Gastroesophageal sphincter (tissue), 4 donors: ENCODE results near the gene SAP30L. TPM values are rescaled to one million over a fixed set of nuclear protein-coding genes. Genes with fewer than 3 reads are reported as not detected.

Experiments
- ATAC-seq: fragments of 150-250 bp; one replicate; pipeline ENCODE4 v1.9.1; 2016; ENCODE audit warnings: mild to moderate bottlenecking, moderate library complexity
- H3K27ac ChIP-seq, 4 donors: fragments of 200-600 bp; sonication (generic) in 3 of 4; 1 replicate in 3 of 4; 2 replicates in 1 of 4; pipeline ENCODE4 v1.5.1; 2016 to 2019
- H3K27me3 ChIP-seq: fragments of 200-600 bp; sonication (generic); one replicate; pipeline ENCODE4 v1.5.1; 2019
- H3K36me3 ChIP-seq, 2 donors: fragments of 200-600 bp; sonication (generic); one replicate each; pipeline ENCODE4 v1.5.1; 2019; ENCODE audit warnings: control low read depth in 1 of 2
- H3K4me1 ChIP-seq, 3 donors: fragments of 200-600 bp; sonication (generic); 1 replicate in 2 of 3; 2 replicates in 1 of 3; pipeline ENCODE4 v1.5.1; 2016 to 2019; ENCODE audit warnings: control low read depth in 2 of 3
- H3K4me3 ChIP-seq, 2 donors: fragments of 200-600 bp; sonication (generic); one replicate each; pipeline ENCODE4 v1.5.1; 2019; ENCODE audit warnings: mild to moderate bottlenecking in 1 of 2, moderate library complexity in 1 of 2
- H3K9me3 ChIP-seq, 3 donors: fragments of 200-600 bp; sonication (generic); one replicate each; pipeline ENCODE4 v1.5.1; 2017 to 2019; ENCODE audit warnings: control low read depth in 2 of 3
- CTCF ChIP-seq, 4 experiments: fragments of 200-600 bp in 2 of 4; fragments of 450-650 bp in 2 of 4; sonication (generic) in 1 of 4; IDR thresholded peaks; one replicate each; pipeline ENCODE4 v1.5.1; 2017 to 2019; ENCODE audit warnings: antibody characterized with exemption in 4 of 4, mild to moderate bottlenecking in 2 of 4, moderate library complexity in 2 of 4
- EP300 ChIP-seq: sonication (generic); formaldehyde crosslinking; IDR thresholded peaks from one replicate; pipeline ENCODE4 v1.6.1; 2017; ENCODE audit warnings: antibody characterized with exemption, mild to moderate bottlenecking
- POLR2A ChIP-seq, 2 donors: fragments of 450-650 bp; IDR thresholded peaks; one replicate each; pipeline ENCODE4 v1.6.1; 2017; ENCODE audit warnings: antibody characterized with exemption in 2 of 2, mild to moderate bottlenecking in 2 of 2, moderate library complexity in 1 of 2
- POLR2AphosphoS5 ChIP-seq: sonication (generic); formaldehyde crosslinking; IDR thresholded peaks from one replicate; pipeline ENCODE4 v1.6.1; 2017; ENCODE audit warnings: antibody characterized with exemption
- WGBS, 2 donors: methylation state at CpG; one replicate each; pipeline ENCODE4 v1.1.5; 2018; ENCODE audit warnings: low coverage in 1 of 2; 5-methylcytosine and 5-hydroxymethylcytosine counted together
- total RNA-seq, 4 donors: library from RNA; depleted of rRNA; stranded (reverse); fragments of >200 nt; gene quantifications; one replicate each; pipeline ENCODE4 v1.1.0, GENCODE V29; 2016

The SAP30L gene
- total RNA-seq, 4 donors from 2014 or later, result 37.4 to 88.3 (median 68.8) TPM

GRCh38 chr5:154440540-154440939 lies 5.3 kb upstream of the SAP30L start:
- ATAC-seq, result no peak
- no peaks in the 10 kb centered on the region for H3K27me3 ChIP-seq
- H3K27ac ChIP-seq, result no peak overlapping the region
- 75 to 87% methylated on average over 2 to 5 of the region's 5 CpGs for WGBS, 2 donors
- peaks cover 0 to 75% of the 10 kb centered on the region in 2 donors for H3K36me3 ChIP-seq
- H3K4me1 ChIP-seq, result peaks cover 0 to 13% (median 0%) of the 10 kb centered on the region in 3 donors
- no peak overlapping the region for H3K4me3 ChIP-seq
- H3K9me3 ChIP-seq, result no peaks in the 10 kb centered on the region
- TF ChIP-seq CTCF (IDR thresholded peaks at IDR 0.05), result no peak
- TF ChIP-seq POLR2A (IDR thresholded peaks at IDR 0.05), result no peak
- no peak for TF ChIP-seq EP300
- no peak for TF ChIP-seq POLR2AphosphoS5

- H3K4me3 ChIP-seq, result no peak overlapping the region
- no peak overlapping the region for H3K27ac ChIP-seq
- ATAC-seq, result no peak
- H3K9me3 ChIP-seq, result no peaks in the 10 kb centered on the region
- peaks cover 0 to 52% of the 10 kb centered on the region in 2 donors for H3K36me3 ChIP-seq
- WGBS, 2 donors, result 92 to 94% methylated on average over 1 of the region's 1 CpG
- peaks cover 0 to 24% (median 3%) of the 10 kb centered on the region in 3 donors for H3K4me1 ChIP-seq
- no peaks in the 10 kb centered on the region for H3K27me3 ChIP-seq
- no peak for TF ChIP-seq EP300
- no peak for TF ChIP-seq POLR2AphosphoS5
- no peak for TF ChIP-seq CTCF (IDR thresholded peaks at IDR 0.05)
- no peak for TF ChIP-seq POLR2A (IDR thresholded peaks at IDR 0.05)
These were observed 3.0 kb upstream of the SAP30L start for GRCh38 chr5:154442801-154443200.

- H3K27me3 ChIP-seq, result no peaks in the 10 kb centered on the region
- H3K4me1 ChIP-seq, result peaks cover 0 to 44% (median 7%) of the 10 kb centered on the region in 3 donors
- H3K36me3 ChIP-seq, result peaks cover 0 to 33% of the 10 kb centered on the region in 2 donors
- H3K9me3 ChIP-seq, result no peaks in the 10 kb centered on the region
- peak overlapping the region; percentile 75 to 98 for H3K4me3 ChIP-seq
- peak overlapping the region; percentile 36 to 95 (median 88) for H3K27ac ChIP-seq
- ATAC-seq, result no peak
- 2 to 9% methylated on average over 8 to 24 of the region's 30 CpGs for WGBS, 2 donors
- TF ChIP-seq EP300 (no peak), POLR2AphosphoS5 (no peak), POLR2A (IDR thresholded peaks at IDR 0.05) (no peak), CTCF (IDR thresholded peaks at IDR 0.05) (no peak)
These were observed 1.0 kb upstream of the SAP30L start for GRCh38 chr5:154444556-154445421.

- Histone ChIP-seq H3K4me3 (peak overlapping the region; percentile 75 to 98), H3K36me3 (peaks cover 0 to 30% of the 10 kb centered on the region in 2 donors), H3K27ac (peak overlapping the region; percentile 48 to 95 (median 88)), H3K27me3 (no peaks in the 10 kb centered on the region), H3K9me3 (no peaks in the 10 kb centered on the region), H3K4me1 (peaks cover 0 to 47% (median 7%) of the 10 kb centered on the region in 3 donors)
- peak; percentile 11 for ATAC-seq
- TF ChIP-seq POLR2AphosphoS5 (peak; percentile 25), CTCF (IDR thresholded peaks at IDR 0.05) (no peak), EP300 (no peak), POLR2A (IDR thresholded peaks at IDR 0.05) (peak in 1 of 2 donors; percentile 12)
- 0% methylated on average over 3 to 13 of the region's 87 CpGs for WGBS, 2 donors
These were observed 645 bp downstream of the SAP30L start for GRCh38 chr5:154446195-154447088.
